ENCODE data around the gene PXYLP1.

DNA sequence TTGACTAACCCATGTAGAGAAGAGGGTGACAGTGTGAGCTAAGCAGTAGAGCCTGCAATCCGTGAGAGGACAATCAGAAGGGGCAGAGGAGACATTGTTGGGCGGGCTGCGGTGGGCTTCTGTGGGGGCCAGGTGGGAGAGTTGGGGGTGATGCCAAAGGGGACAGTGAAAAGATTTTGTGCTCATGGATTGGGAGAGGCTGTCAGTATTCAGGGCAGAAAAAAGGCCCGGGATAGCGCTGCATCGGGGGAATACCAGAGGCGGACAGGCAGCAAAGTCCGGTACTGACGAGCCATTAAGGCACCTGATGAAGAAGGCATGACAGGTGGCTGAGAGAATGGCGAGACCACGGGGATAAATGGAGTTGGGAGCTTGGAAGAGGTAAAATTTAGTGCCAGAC lies 1.3 kb upstream of the PXYLP1 start:
- TF ChIP-seq EZH2 (IDR thresholded peaks at IDR 0.05; ENCODE audit: insufficient read depth, poor library complexity, severe bottlenecking) (no peak), EZH2phosphoT487 (IDR thresholded peaks at IDR 0.05; ENCODE audit: insufficient read depth, low read depth) (no peak)

Data from GM23248 (cell line).